NCI-H146 treated with DMSO at 0.1 percent for 48 hours (cell line): ENCODE measurements around the gene GTPBP4.
A peak's percentile ranks its signal among the peaks of the same experiment; 100 is the strongest.
"Not testable (repeated sequence)": the region's sequence is repeated elsewhere in the genome, so short reads cannot be mapped to it uniquely, and the experiment has no call there.

Source experiments
- DNase-seq: peaks from one replicate; lab custom pipeline; 2025; ENCODE audit not compliant: unreplicated experiment; lab: John Stamatoyannopoulos, UW

GTPBP4 gene

DNA sequence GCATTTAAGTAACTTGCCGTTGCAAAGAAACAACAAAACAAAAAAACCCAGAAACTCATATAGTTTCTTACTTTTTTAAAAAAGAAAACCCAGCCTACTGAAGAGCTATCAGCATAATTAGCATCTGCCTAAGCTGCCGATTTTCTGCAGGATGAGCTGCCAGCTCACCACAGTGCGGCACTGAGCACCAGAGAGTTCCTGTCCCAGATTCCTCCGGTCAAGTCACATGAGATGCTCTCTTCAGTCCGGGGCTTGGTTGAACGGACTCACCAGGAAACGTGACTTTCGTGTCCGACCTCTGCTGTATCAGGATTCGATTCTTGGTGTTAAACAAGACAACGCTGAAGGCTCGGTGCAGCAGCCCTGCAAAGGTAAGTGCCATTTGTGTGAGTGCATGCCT is 34.2 kb downstream of the GTPBP4 start:
- no peak for DNase-seq

DNA sequence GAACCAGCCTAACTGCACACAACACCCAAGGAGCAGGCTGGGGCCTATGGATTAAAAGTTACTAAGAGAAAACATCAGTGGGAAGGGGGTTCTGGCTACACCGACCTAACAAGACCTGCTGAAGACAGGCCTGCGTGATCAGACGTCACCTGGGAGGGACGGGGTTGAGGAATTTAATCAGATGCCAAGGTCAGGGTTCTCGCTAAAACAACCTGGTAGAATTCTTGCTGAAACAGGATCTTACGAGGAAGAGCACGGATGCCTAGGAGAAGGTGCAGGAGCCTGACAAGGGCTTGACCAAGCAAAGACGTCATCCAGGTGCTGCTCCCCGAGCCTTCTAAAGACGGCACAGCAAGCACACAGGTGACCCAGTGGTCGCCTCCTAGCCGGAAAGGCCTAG is 35.9 kb downstream of the GTPBP4 start:
- DNase-seq: no peak

DNA sequence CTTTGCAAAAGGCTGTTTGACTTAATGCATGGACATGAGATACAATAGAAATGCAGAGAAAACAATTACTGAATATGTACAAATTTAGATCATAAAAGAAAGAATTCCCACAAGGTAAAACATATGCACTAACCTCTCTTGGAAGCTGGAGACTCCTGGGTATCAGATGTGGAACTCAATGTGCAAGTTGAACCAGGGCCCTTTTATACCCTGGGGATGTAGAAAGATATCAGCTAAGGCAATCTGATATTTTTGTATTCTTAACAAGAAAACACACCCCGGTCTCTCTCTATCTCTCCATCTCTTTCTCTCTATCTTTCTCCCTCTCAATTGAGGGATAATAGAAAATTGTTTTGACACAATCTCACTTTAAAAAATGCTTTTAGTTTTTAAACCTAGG is 37.4 kb downstream of the GTPBP4 start, which contains the start of gene IDI2:
IDI2 (minus strand) TSS at position 177 of the 400 bp plus-strand sequence. CDS start 1,136 bp downstream, outside the sequence.
- DNase-seq: no peak

DNA sequence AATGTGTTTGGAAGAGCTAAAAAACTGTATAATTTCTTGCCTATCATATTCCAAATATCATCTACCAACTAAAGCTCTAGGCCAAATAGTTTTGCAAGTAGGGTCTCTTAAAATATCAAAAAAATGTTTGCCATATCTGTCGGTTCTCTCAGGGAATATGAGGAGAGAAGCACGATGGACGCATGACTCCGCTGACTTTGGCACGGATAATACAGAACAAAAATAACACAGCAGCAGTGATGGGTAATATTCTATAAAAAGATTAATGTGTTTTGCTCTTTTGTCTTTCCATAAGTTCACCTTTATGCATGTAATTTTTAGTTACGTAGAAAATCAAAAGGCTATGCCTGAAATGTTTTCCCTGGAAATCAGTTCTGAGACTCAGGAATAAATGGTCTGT is 38.3 kb downstream of the GTPBP4 start:
- no peak for DNase-seq

DNA sequence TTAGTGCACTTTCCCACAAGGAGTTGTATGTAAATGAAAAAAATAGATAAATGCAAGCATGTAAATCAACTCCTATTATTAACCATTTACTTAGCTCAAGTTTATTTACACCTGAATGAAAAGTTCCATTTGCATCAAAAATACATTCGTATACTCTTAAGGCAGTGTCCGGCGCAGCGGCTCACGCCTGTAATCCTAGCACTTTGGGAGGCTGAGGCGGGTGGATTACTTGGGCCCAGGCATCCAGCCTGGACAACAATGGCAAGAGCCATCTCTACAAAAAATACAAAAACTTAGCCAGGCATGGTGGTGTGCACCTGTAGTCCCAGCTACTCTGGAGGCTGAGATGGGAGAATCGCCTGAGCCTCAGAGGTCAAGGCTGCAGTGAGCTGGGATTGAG is 41.6 kb downstream of the GTPBP4 start:
- no peak for DNase-seq

DNA sequence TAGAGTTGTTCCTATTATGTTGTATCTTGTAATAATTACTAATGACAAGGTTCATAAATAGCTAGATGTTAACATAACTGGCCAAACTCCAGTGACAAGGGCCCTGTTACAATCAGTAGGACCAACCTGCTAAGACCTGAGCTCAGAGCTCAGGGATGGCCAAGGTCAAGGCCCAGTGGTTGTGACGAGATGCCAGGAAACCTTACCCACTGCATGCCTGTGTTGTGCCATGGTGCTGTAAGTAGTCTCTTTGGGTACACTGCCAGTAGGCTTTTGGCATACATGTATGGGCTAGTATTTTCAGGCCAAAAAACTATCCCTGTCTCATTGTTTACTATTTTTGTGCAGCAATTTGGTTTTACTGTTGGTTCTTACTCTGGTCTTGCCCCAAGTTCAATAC is 45.4 kb downstream of the GTPBP4 start:
- no peak for DNase-seq

DNA sequence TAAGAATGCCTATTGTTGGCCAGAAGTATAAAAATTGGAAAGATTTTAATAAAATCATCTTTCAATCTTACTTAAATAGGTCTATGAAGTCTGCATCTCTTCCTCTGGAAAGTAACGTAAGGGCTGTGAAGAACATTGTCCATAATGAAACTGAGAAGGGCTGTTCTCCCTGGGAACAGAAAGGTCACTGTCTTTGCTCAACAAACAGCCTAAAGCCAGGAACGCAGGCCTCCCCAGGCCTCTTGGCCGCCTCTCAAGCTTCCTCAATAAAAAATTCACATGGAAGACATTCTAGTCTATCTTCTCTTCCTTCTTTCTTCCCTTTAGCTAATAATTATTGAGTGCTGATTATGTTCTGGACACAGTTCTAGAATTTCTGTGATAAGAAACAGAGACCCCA is 46.5 kb downstream of the GTPBP4 start:
- no peak for DNase-seq

DNA sequence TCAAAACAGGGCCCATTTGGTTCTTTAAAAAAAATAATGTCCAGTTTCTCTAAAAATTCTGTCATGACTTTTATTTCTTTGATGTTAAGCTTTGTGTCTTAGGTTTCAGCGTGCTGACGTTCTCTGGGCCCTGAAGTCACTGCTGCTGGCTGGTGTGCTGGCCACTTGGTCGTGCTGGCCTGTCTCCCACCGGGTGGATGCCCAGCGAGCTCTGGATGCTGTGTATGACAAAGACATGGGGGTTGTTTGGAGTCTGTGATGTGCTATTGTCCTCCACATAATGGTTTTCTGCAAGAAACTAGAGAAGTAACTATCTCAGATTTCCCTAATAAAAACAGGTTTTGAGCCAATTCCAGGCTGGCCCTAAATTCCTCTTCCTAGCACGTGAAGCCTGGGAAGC is 47.0 kb downstream of the GTPBP4 start:
- DNase-seq: no peak

DNA sequence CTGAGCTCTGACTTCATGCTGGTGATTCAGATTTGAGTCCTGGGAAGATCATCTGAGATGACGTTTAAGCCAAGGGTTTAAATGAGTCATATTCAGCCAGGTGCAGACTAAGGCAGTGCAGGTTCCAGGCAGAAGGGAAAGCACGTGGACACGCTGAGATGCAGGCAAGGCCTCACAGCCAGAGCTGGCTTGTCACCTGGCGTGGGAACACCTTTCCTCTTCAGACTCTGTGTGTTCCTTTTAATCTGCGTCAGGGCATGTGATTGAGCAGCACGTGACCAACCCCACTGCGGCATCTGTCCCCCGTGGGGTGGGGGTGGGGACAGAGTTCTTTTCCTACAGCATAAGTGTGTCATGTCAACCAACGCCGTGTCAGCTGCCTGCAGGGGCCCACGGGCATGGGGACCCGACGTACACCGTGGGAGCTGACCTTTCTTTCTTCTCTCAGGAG is 48.1 kb downstream of the GTPBP4 start:
- DNase-seq: no peak

DNA sequence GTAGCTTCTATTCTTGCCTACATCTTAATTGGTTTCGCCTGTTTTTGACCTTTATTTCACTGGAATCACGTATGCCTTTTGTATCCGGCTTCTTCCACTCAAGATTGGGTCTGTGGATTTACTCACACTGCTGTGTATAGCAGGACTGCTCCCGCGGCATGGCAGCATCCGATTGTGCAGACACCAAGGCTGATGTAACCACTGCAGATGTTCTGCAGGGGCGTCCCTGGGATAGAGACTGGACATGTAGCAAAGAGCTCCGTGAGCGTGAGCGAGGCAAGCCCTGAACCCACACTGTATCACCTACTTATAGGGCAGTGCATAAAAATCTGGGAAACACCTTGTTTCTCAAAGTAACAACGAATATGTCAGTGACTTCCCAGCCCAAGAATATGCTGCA is 48.9 kb downstream of the GTPBP4 start:
- no peak for DNase-seq

DNA sequence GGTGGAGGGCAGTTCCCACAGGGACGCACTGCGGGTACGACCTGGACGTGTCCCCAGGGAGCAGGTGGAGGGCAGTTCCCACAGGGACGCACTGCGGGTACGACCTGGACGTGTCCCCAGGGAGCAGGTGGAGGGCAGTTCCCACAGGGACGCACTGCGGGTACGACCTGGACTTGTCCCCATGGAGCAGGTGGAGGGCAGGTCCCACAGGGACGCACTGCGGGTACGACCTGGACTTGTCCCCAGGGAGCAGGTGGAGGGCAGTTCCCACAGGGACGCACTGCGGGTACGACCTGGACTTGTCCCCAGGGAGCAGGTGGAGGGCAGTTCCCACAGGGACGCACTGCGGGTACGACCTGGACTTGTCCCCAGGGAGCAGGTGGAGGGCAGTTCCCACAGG is 50.5 kb downstream of the GTPBP4 start:
- not testable (repeated sequence) for DNase-seq

DNA sequence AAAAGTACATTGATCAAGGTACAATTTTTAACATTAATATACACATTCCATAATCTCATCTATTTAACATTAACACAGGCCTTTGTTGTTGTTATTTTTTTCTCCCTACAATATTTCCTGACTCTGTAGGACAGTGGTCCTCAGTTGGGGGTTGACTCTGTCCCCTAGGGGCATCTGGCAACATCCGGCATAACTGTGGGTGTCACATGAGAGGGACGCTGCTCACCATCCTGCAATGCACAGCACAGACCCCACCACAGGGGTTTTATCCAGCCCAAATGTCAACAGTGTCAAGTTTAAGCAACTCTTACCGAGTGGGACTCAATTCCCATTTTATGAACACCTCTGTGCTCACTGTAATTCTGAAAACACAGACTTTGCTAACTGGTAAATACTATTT is 51.9 kb downstream of the GTPBP4 start:
- no peak for DNase-seq

DNA sequence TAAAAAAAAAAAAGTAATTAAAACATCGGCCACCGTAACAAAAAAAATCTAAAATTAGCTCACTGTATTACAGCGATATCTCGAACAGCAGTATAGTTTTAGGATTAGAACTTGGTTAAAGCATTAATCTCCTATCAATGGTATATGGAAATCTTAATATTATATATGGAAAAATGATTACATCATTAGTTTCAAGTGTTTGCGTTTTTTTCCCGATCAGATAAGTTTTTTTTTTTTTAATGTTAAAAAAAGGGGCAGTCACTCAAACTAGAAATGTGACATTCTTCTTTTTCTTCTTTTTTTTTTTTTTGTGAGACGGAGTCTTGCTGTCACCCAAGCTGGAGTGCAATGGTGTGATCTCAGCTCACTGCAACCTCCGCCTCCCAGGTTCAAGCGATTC is 53.3 kb downstream of the GTPBP4 start:
- DNase-seq: no peak

DNA sequence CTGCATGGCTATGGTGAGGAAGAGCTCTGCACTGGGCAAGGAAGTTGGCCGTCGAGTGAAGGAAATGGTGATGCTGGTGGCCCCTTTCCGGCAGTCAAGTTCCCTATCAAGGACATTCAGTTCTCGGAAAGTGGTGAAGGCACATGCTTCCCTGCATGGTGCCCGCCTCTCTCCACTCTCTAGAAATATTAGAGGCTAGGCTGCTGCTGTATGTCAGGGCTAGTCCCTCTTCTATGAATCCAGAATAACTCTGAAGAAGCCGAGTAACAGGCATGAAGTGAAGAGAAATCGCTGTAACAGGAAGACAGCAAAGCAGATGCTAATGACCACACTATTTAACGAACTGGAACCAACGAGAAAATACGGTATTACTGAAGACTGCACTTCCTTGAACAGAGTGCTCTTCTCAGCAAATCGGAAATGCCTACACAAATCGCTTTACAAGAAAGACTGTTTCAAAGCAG is 55.3 kb downstream of the GTPBP4 start:
- no peak for DNase-seq

DNA sequence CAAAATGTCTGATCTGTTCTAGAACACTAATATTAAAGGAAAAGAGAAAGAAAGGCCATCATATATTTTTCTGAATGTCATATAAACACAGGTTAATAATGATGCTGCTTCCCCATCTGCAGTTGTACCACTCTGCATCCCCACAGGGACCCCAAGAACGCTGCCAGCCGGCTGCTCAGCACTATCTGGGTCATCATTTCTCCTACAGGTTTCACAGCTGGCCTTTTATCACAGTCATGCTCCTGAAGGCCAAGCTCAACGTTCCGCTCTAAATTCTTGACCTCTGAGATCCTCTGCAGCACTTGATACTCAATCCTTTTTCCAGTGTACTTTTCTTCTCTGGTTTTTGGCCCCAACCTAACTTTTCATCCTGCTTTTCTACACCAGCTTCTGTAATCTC is 55.9 kb downstream of the GTPBP4 start:
- DNase-seq: no peak

DNA sequence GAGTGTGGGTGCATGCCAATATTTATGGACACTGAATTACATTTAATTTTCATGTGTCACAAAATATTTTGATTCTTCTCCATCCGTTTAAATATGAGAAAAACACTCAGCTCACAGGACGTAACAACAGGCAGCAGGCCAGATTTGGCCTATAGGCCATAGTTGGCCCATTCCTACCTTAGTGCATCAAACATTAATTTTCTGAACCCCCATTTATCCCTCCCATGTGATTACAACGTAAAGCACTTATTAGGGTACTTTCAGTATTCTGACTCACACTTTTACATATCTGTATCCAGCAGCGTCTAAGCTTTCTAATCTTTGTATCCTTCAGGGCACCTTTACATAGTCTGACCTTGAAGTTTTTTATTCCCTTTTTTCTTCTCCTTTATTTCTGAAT is 56.7 kb downstream of the GTPBP4 start:
- no peak for DNase-seq

DNA sequence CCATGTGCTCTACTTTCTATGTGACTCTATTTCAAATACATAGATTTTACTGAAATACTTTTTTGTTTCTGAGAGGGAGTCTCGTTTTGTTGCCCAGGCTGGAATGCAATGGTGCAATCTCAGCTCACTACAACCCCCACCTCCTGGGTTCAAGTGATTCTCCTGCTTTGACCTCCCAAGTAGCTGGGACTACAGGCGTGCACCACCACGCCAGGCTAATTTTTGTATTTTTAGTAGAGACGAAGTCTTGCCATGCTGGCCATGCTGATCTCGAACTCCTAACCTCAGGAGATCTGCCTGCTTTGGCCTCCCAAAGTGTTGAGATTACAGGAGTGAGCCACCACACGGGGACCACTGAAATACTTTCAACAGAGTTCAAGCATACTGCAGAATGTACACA is 57.2 kb downstream of the GTPBP4 start:
- no peak for DNase-seq

DNA sequence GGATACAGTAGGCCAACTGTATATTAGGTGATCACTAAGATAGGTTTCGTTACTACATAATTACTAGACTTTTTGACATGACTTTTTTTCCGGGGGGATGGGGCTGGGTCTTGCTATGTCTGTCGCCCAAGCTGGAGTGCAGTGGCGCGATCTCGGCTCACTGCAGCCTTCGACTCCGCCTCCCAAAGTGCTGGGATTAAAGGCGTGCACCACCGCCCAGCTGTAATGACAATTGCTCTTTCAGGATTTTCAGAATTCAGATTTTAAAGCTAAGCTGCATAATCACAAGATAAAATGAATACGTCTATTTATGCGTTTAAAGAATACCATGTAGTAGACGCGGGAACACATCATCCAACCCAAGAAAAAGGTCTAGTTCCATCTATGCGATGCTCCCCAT is 59.7 kb downstream of the GTPBP4 start:
- DNase-seq: no peak

DNA sequence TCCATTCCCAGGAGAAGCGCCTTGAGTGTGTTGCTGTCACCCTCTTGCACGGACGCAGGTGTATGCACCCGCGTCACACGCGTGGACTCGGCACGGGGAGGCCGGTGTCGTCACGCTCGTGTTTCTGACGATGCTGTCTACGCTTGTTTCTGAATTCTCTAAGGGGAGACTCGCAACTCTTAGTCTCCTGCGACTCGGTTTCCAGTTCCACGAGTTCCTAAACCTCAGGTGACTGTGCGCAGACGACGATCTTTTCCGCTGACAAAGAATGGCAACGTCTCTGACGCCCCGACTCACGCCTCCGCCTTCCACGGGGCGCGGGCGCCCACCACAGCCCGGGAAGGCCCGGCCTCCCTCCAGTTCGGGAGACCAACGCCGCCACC is 60.1 kb downstream of the GTPBP4 start:
- no peak for DNase-seq

DNA sequence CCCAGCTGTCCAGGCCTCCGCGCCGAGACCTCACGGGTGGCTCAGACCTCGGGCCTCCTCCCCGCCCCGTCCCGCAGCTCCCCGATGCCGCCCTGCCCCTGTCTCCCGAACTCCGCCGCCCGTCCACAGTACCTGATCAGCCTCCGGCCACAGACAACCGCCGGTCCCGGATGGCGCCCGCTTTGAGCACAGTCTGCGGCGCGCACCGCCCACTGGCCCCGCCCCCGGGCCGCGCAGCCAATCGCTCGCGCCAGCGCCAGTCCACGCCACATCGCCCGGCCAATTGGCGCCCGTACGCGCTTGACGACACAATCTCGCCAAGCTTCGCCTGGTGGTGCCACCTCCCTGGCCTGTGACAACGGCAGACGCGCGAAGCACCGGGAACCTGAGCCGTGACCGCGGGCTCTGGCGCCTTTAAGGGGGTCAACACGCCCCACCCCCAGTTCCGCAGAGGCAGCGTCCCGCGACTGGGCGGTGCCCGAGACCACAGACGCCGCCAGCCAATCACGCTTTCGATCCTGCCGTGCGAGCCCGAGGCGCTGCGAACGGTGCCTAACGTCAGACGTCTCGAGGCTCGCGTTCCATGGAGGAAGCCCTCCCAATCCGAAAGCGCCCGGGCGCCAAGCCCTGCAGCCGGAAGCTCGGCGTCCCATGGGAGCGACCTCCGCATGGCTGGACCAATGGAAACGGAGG is 60.6 kb downstream of the GTPBP4 start, which contains the start of gene IDI1:
IDI1 (minus strand) TSS at position 388 of the 693 bp plus-strand sequence; CDS start at position 272, 116 bp downstream.
- DNase-seq: peak; percentile 100

DNA sequence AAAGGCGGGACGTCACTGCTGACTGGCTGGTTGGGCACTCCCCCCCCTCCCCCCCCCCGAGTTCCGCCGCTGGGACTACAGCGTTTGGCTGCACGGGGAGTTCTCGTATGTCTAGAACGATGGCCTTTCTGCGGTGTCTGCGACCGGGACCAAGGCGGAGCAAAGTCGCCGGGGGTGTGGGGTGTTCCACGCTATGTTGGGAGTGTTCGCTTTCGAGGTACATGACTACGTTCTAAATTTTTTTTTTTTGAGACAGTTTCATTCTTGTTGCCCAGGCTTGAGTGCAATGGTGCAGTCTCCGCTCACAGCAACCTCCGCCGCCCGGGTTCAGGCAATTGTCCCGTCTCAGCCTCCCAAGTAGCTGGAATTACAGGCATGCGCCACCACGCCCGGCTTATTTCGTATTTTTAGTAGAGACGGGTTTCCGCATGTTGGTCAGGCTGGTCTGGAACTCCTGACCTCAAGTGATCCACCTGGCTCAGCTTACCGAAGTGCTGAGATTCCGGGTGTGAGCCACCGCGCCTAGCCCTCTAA is 61.3 kb downstream of the GTPBP4 start:
- DNase-seq: no peak

DNA sequence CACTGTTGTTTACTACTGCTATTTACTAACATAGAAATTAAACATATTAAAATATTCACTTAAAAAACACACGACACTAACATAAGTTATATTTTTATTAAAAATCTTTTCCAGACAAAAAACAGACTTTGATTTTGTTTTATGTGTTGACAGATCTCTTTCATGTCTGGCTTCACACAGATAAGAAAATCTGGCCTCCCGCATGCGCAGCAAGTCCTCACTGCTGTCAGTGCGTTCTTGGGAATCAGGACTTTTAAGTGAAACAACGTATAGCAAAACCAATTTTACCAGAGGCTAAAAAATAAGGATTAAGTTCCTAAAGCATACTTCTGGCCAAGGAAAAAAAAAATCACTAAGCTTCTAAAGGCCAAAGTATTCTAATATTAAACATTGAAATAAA is 61.9 kb downstream of the GTPBP4 start:
- no peak for DNase-seq

DNA sequence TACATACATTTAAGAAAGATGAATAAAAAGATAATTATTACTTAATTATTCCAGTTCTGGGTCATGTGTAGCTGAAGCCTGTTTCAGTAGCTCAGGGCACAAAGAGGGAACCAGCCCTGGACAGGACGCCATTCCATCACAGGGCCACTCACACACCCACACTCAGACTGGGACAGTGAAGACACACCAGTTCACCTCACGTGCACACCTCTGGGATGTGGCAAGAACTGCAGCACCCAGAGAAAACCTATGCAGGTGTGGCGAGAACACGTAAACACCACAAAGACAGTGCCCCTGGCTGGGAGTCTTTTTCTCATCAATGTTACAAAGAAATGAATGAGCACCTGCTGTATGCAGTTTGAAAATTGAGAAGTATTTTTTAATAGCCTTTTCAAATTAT is 62.3 kb downstream of the GTPBP4 start:
- no peak for DNase-seq
